K562 (cell line): ENCODE data around the gene PACSIN2. TPM values are rescaled to one million over a fixed set of nuclear protein-coding genes. Genes with fewer than 3 reads are reported as not detected.

ENCODE experiments used
- BRF1 ChIP-seq: IDR thresholded peaks from 3 replicates; pipeline ENCODE4 v1.6.1; 2011; ENCODE audit warnings: borderline replicate concordance, mild to moderate bottlenecking; ENCODE audit not compliant: insufficient read length; ENCODE audit errors: extremely low read depth
- FOXO4 ChIP-seq: fragments of 450-650 bp; formaldehyde crosslinking; IDR thresholded peaks from 2 replicates; pipeline ENCODE4 v1.4.0; 2020; ENCODE audit warnings: mild to moderate bottlenecking, moderate library complexity
- HIVEP1 ChIP-seq: fragments of 250-450 bp; sonication (Bioruptor Pico); IDR thresholded peaks from 2 replicates; pipeline ENCODE4 v1.4.0; 2020; ENCODE audit warnings: mild to moderate bottlenecking
- HNRNPL ChIP-seq: fragments of 200-400 bp; formaldehyde crosslinking; IDR thresholded peaks from 2 replicates; pipeline ENCODE4 v1.6.1; 2017; ENCODE audit warnings: low read depth, mild to moderate bottlenecking, low read length
- HNRNPLL ChIP-seq: fragments of 200-400 bp; formaldehyde crosslinking; IDR thresholded peaks from 2 replicates; pipeline ENCODE4 v1.6.1; 2017; ENCODE audit warnings: low read length, low read depth, mild to moderate bottlenecking; ENCODE audit not compliant: poor library complexity, severe bottlenecking
- KHSRP ChIP-seq: fragments of 450-650 bp; IDR thresholded peaks from 2 replicates; pipeline ENCODE4 v1.6.1; 2017
- MYBL2 ChIP-seq, 2 experiments: fragments of 450-650 bp in 1 of 2; sonication (generic) in 1 of 2; formaldehyde crosslinking in 1 of 2; IDR thresholded peaks; 2 replicates each; pipeline versions ENCODE4 v1.6.1 to v1.8.1; 2017 to 2022; ENCODE audit warnings: borderline replicate concordance in 1 of 2, inconsistent platforms in 1 of 2, low read depth in 1 of 2, mild to moderate bottlenecking in 1 of 2, missing genetic modification reagents in 1 of 2, moderate library complexity in 1 of 2
- NR3C1 ChIP-seq: sonication (generic); formaldehyde crosslinking; IDR thresholded peaks from 2 replicates; pipeline ENCODE4 v1.8.1; 2022; ENCODE audit warnings: missing genetic modification reagents
- POLR2A ChIP-seq: fragments of 450-650 bp; conservative IDR thresholded peaks from 2 replicates; pipeline ENCODE4 v1.6.1; 2016
- RBBP5 ChIP-seq: fragments of 200-600 bp; sonication (generic); IDR thresholded peaks from 2 replicates; pipeline ENCODE4 v1.6.1; 2012; ENCODE audit warnings: borderline replicate concordance, mild to moderate bottlenecking, low read length, control low read depth, inconsistent platforms; ENCODE audit not compliant: insufficient read depth, poor library complexity, severe bottlenecking
- SAFB2 ChIP-seq: fragments of 200-400 bp; formaldehyde crosslinking; IDR thresholded peaks from 2 replicates; pipeline ENCODE4 v1.6.1; 2018; ENCODE audit warnings: borderline replicate concordance, low read length, low read depth, moderate library complexity; ENCODE audit not compliant: severe bottlenecking
- STAG1 ChIP-seq: sonication (generic); formaldehyde crosslinking; IDR thresholded peaks from 2 replicates; pipeline ENCODE4 v1.5.0; 2020; ENCODE audit warnings: missing genetic modification reagents, borderline replicate concordance
- ZNF311 ChIP-seq: fragments of 250-450 bp; sonication (Bioruptor Pico); IDR thresholded peaks from 2 replicates; pipeline ENCODE4 v1.4.0; 2020; ENCODE audit warnings: mild to moderate bottlenecking, moderate library complexity
- ZNF318 ChIP-seq, 2 experiments: fragments of 450-650 bp; IDR thresholded peaks; 2 replicates each; pipeline ENCODE4 v1.6.1; 2016; ENCODE audit warnings: mild to moderate bottlenecking in 2 of 2, borderline replicate concordance in 1 of 2, low read depth in 1 of 2, moderate library complexity in 1 of 2
- polyA plus RNA-seq, 8 experiments: library from polyadenylated mRNA; depleted of rRNA in 4 of 8; stranded (reverse) in 5 of 8; unstranded in 3 of 8; fragments of >200 nt; fragmentation: Nextera tagmentation in 2 of 8; fragmentation: Illumina TruSeq in 1 of 8; extraction: Ambion mirVana in 2 of 8; extraction: Trizol in 1 of 8; gene quantifications; 2 replicates each; pipeline versions ENCODE4 v1.2.1 to v1.2.3, GENCODE V29; 2011 to 2014; ENCODE audit warnings: inconsistent platforms in 1 of 8, missing spikeins in 1 of 8
- total RNA-seq, 7 experiments: library from RNA; depleted of rRNA in 6 of 7; stranded (reverse); fragments of >200 nt in 6 of 7; fragmentation: Illumina TruSeq in 2 of 7; extraction: Trizol in 2 of 7; gene quantifications; 2 replicates each; pipeline versions ENCODE4 v1.2.1 to v1.2.3, GENCODE V29; 2011 to 2021; ENCODE audit warnings: low replicate concordance in 1 of 7
- TF ChIP-seq, protein P1 (sequence below): fragments of 250-450 bp; sonication (Bioruptor Pico); IDR thresholded peaks from 2 replicates; pipeline ENCODE4 v1.8.0; 2021; ENCODE audit warnings: moderate library complexity, mild to moderate bottlenecking, inconsistent platforms

The PACSIN2 gene
- total and polyA plus RNA-seq, 9 of the 15 experiments (the other 6 are each of a cell fraction or from before 2014, with no cell fraction given) = 0.45 to 45.1 (median 23.9) TPM

- TF ChIP-seq ZNF318 (IDR thresholded peaks at IDR 0.05; ENCODE audit: borderline replicate concordance in 1 of 2, low read depth in 1 of 2) (no peak), FOXO4 (CRISPR knock-in tag) (no peak), NR3C1 (CRISPR knock-in tag) (0 out of 2 replicates have a peak, but pooled peaks have one; percentile 72), ZNF311 (CRISPR knock-in tag) (no peak), RBBP5 (no peak), BRF1 (no peak), HNRNPLL (peak; percentile 93), HNRNPL (no peak), STAG1 (CRISPR knock-in tag) (no peak; the same call in 1 of the 2 replicates), SAFB2 (no peak), KHSRP (no peak), POLR2A (peak; percentile 71), HIVEP1 (CRISPR knock-in tag) (no peak), MYBL2 (IDR thresholded peaks at IDR 0.05; ENCODE audit: low read depth) (no peak), MYBL2 (CRISPR knock-in tag; IDR thresholded peaks at IDR 0.05; ENCODE audit: borderline replicate concordance) (no peak)
- TF ChIP-seq, protein P1, sequence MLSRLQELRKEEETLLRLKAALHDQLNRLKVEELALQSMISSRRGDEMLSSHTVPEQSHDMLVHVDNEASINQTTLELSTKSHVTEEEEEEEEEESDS (CRISPR knock-in tag) = no peak
Observed at GRCh38 chr22:42856865-42857704, 157.9 kb downstream of the PACSIN2 start, which contains the start of gene ARFGAP3 (continued).
